ENCODE measurements around the gene PTPRG.

The PTPRG gene

DNA sequence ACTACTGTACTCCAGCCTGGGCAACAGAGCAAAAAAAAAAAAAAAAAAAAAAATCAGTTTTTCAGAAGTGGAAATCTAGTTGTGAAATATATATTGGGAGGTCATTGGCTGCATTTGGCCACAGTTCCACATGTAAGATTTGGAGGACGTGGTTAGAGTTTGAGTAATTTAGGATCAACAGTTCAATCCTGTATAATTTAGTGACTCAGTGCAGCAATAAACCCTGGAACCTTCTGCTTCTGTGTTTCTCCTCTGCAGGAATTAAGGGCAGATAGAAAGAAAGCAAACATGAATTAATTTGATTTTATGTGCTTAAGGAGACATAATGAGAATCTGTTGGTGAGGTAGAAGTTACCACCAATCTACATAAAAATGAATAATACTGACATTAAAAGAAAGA, 347.0 kb downstream of the PTPRG start:
- DNase-seq = no peak

DNA sequence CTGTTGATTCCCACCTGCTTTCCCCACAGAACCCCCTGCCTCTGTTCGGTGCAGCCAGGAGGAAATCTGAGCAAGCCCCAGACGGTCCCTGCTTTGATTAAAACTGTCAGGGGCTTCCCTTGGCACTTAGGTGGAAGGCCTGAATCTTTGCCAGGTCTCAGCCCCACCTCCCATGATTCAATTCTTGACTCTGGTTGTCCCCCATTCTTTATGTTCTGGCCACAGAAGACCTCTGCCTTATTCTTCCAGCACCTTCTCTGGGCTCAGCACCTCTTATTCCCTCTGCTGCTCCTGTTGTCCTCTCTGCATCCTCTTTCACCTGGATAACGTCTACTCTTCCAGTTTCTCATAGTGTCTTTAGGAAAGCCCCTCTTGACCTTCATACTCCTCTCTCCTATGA, 349.4 kb downstream of the PTPRG start:
- DNase-seq = no peak

DNA sequence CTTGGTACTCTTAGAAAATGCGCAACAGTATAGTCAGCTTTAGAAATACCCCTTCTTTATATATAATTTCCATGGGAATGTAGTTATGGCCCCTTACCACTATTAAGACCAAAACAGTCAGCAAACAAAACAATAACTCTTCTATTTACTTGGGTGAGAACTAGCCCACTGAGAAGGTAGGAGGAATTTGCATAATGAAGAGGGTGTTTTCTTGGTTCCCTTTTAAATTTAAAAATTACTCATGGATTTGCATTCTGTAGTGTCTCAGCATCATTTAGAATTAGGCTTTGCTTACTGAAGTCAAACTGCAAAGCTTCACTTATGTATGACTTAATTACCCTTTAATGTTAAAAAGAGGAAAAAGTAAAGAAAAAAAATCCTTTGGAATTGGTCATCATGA, 350.8 kb downstream of the PTPRG start:
- no peak for DNase-seq

DNA sequence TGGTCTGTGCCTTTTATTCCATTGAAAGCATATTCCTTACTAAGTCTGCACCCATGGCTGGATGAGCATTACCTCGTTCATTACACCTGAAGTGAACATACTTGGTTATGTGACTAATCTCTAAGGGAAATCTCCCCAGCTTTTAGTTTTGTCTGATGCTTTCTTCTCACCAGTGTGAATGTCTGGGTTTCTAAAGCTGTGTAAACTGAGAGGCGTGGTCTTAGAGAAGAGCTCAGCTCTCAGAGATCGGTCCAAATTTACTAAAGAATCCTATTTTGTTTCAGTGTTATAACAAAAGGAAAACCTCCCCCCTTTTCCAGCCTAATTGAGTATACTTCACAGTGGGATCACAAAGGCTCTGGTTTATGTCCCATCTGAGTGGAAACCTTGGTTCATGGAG, 352.3 kb downstream of the PTPRG start:
- DNase-seq = no peak

DNA sequence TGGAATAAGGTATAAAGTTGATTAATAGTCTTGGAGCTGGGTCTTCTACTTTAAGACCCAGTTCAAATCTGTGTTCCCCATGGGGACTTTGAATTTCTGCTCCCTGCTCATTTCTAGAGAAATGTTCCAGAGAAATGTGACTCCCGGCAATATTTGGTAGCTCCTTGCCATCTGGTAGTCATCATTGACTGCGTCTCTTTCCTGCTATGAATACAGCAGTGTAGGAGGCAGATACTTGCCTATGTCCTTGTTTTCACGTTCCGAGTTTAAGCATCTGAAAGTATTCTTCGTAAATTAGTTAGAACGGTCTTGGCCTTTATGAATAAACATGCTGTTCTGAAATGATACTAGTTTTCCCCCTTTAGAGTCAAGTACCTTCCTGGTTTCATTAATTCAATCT, 352.9 kb downstream of the PTPRG start:
- DNase-seq = no peak

DNA sequence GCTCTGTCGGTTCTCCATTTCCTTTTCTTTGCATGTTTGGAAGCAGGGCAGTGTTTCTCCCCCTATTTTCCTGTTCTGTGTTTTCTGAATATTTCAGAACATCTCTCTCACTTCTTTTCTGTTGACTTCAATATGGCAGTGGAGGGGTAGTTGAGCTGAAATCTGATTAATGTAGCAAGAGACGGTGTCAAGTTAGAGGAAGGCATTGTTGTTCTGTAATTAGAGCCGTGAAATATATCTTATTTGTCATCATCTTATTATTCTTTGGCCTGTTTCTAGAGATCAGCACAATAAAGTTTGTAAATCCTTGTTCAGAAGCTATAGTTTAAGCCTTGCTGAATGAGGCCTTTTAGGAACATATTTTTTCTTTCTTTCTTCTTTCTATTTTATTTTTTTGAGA, 353.9 kb downstream of the PTPRG start:
- DNase-seq = no peak

DNA sequence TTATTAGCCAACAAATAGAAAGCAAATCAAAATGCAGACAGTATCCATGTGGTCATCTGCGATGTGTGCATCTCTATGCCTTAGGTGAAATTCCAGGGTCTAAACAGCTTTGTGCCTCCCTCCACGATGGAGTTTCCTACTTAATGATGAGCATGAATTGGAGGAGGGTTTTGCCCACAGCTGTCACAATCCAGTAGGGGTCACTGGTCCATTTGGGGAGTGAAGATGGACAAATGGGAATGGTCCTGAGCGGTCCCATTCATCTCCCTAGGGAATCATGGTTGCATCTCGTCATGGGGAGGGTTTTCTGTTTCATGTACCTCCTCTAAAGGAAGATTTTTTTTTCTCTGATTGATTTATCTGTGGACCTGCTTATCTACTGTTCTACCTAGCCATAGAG, 358.0 kb downstream of the PTPRG start:
- no peak for DNase-seq

DNA sequence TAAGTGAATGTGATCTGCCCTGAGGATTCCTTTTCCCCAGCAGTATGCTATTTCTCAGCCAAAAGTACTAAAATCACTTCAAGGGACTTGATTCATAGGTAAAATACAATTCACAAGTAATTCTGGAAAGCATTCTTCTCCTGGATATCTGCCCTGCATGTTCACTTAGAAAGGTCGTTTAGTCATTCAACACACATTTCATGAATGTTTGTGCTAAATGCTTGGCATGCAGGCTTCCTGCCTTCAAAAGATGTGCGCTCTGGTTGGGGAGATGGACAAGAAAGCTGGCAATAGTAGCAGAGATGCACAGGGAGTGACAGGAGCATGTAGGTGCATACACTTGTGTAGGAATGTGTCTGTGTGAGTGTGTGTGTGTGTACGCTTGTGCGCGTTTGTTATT, 360.7 kb downstream of the PTPRG start:
- DNase-seq = no peak

DNA sequence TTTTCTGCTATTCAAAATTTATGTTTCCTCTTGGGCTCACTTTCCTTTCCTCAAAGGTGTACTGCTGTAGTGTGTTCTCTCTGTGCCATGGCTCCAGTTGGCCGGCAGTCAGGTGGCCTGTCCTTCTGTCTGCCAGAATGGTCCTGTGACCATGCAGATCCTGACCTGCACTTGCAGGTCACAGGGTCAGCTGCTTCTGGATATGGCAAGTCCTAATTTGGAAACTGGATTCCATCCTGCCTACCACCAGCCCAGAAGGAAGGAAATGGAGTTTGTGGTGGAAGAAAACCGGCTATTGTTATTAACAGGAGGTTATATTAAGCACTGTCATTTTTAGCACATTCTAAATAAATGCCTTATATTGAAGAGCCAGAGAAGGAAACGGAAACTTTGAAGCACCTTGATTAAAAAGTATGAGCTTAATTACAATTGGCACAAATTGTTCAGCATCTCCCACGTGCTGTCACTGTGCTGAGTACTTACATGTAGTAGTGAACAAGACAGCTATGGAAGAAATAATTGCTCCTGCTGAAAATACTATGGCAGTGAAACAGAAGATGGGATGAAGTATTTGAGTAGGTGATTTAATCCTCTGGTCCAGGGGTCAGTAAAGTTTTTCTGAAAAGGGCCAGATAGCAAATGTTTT, 362.8 kb downstream of the PTPRG start:
- no peak for DNase-seq

DNA sequence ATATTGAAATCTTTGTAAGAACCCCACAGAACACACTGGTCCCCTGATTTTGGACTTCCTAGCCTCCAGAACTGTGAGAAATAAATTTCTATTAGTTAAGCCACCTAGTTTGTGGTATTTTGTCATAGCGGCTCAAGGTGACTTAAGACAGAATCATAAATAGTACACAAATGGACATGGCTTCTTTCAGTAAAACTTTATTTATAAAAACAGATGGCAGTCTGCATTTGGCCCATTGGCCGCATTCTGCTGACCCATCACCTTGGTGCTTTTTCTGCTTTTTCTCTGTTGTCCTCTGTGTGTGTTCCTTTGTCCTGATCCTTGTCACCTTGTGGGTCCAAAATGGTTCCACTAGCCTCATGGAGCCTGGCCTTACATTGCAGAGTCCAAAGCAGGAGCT, 363.6 kb downstream of the PTPRG start:
- no peak for DNase-seq

DNA sequence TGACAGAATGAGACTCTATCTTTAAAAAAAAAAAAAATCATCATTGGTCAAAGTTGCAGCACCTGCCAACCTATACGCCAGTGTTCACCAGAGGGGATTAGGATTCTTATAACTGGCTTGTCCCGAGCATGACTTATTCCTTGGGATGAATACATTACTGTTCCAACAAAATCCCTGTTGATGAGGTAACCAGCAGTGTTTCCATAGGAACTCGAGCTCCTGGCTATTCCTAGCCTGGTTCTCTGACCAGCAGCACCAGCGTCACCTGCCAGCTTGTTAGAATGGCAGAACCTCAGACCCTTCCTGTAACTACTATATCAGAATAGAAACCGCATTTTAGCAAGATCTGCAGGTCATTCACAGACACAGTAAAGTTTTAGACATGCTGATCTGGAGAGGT, 364.4 kb downstream of the PTPRG start:
- no peak for DNase-seq

DNA sequence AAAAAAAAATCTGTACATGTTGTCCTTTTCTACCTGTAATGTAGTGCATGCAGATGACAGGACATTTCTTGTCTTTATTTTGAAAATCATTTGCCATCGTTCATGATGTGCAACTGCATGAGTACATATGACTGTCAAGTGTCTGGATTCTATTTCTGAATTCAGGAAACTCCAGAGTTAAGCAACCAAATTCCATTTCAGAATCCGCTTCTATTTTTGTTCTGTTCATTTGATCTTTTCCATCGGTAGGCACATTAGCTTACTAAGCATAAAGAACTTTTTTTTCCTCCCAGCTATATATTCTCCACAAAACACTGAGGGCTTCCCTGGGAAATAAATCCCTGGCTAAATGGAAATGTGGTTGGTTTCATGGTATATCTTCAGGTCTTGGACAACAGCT, 365.6 kb downstream of the PTPRG start:
- DNase-seq = no peak

DNA sequence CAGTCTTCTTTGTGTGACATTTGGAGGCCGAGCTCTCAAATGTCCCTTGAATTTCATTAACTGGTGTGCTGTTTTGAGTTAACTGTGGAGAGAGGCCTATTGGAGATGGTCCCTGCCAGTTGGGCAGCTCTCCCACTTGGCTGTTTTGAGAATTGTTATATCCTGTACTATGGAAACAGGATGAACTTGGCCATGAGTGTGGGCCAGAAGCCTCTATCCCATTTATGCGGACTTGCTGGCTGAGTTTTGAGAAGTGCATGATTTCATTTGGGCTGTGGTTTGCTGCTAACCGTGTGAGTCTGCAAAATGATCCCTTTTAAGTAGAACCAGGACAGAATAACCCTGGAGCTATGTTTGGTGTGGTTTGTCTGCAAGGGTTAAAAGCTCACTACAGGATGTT, 366.0 kb downstream of the PTPRG start:
- DNase-seq = no peak

DNA sequence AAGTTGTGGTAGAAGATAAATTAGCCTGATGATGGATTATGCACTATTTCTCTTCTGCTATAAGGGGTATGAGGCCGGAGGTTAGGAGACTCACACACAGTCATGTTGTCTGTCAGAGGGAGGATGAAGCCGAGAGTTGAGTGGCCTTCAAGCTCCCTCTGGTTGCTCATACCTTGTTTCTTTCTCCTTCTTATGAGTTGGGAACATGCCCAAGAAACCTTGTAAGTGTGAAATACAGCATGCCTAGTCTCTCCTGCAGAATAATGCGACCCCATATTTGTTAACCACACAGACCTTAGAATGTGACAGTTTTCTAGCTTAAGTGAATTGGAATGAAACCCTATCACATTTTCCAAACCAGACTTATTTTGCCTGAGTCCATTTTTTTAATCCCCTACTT, 366.7 kb downstream of the PTPRG start:
- no peak for DNase-seq

DNA sequence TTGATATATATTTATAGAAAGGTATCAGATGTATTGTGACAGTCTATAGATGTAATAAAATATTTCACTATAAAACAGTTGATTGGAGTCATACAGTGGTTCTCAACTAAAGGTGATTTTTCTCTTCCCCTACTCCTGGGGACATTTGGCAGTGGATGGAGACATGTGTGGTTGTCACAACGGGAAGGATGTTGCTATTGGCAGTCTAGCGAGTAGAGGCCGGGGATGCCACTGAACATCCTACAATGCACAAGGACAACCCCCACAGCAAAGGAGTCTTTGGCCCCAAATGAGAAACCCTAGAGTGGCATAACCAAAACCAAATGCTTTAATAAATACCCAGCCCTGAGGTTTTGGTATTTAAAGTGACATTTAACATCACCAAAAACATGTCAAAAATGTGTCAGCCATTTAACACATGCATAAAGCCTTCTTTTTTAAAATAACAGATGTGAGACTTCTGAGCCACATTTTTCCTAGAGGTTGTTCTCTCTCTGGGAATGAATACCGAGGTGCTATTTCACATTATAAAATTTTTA, 367.5 kb downstream of the PTPRG start:
- no peak for DNase-seq

DNA sequence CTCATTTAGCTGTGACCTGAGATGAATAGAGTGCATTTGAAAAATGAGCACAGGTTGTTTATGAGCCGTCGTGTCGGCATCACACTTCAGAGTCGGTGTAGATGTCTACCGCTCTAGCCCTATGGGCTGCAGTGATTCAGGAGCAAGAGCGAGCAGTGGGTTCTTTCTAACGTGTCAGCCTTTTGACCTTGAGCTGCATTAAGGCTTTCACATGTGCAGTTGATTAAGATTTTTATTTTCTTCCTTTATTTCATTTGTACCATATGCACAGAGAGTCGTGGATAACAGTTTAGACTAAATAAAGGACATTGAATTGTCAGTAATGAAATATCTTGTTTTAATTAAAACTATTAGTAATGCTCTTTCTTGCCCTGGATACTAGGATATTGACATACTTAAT, 368.2 kb downstream of the PTPRG start:
- DNase-seq = no peak

DNA sequence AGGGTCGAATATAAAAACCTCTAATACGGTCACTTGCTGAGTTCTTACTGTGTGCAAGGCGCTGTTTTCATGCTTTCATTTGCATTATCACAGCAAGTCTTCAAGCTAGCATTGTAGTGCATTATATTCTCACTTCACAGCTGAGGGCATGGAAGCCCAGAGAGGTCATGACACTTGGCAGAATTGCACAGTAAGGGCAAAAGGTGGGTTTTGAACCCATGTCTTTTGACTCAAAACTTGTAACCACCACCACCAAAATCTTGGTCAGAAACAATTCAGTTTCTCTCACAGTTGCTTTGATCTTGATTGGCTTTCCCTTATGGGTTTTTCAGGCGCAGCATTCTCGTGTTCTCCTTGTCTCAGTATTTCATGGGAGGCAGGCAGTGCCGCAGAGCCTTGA, 371.1 kb downstream of the PTPRG start:
- no peak for DNase-seq

DNA sequence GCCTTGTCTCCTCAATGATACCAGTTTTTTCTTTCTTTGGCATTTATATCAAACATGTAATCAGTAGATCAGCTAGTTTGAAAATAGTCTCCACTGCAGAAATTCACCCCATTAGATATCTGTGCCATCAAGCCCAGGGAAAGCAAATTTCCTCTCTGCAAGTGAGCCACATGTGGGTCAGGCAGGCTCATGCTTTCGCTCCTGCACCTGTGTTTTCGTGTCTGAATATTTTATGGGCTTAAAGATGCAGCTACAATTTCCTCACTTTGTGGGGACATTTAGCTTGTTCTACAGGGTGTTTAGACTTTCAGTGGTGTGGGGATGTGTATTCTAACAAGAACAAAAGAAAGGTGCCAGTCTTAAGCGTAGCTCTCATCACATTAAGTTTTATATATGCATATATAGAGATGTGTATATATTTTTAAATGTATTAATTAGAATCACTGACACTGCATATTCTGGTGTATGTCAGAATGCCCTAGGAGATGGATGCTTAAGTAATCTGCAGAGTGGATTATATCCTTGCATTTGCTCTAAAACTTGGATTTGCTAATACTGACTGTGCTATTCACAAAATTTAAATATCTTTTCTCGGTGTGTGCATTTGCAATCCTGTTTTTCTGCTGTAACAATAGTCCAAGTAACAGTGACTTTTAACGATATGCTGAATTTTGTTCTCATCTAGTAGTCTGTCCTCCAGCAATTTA, 372.6 kb downstream of the PTPRG start:
- no peak for DNase-seq

DNA sequence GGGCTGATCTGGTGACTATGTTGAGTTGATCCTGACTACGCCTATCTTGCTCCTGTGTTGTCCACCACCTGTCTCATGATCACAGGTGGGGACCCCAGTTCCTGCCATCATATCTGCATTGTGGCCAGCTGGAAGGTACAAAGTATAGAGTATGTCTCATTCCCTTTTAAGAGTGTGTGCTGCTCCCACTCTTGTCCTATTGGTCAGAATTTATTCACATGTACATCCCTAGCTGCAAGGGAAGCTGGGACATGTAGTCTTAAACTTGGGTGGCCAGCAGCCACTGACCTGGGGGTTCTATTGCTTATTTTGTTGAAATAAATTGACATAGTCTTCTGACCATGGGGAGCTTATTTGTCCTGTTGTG, 373.1 kb downstream of the PTPRG start:
- DNase-seq = no peak

DNA sequence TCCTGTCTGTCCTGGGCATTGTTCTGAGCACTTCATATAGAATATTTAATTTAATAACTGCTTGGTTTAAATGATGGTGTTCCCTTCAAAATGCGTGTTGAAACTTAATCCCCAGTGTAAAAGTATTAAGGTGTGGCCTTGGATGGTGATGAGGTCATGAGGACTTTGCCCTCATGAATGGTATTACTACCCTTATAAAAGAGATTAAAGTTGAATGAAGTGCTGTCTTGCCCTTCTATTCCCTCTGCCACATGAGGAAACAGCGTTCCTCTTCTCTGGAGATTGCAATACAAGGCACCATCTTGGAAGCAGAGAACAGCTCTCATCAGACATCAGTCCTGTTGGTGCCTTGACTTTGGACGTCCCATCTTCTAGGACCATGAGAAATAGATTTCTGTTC, 374.4 kb downstream of the PTPRG start:
- DNase-seq = no peak

DNA sequence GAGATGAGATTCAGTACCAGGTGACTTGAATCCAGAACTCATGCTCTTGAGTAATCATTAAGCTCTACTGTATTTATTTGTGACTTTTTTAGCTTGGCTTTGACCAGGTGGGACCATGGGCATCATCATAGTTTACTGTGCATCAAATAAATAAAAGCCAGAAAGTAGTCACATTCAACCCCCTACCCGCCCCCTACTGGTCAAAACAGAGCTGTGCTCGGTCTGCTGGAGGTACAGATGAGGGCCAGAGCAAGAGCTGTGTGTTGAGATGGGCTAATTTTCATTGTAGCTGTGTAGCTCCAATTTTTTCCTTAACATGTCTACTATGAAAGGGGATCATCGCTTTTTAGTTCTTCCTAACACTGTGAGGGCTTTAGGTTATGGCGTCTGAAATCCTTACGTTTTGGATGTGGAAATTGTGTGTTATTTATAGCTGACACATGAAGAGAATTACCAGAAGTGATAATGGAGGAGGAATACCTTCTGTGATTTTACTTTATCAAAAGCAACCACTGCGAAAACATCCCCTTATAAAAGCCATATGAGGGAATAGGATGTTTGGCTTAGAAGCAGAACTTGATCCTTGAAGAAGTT, 375.1 kb downstream of the PTPRG start:
- no peak for DNase-seq

DNA sequence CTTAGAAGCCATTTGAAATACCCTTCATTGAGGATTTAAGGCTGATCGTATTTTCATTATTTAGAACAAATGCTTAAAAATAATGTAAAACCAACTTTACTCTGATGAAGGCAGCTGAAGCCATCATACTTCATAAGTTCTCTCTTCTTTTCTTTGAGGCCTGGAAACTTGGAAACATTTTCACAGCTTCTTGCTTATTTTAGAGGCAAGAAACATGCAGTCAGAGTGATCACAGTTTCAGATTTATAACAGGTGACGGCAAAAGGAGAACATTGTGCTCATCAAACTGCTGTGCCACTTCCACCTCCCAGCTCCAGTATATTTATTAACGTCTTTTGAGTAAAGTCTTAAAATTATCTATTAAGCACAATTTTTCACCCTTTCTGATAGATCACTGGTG, 376.1 kb downstream of the PTPRG start:
- no peak for DNase-seq

DNA sequence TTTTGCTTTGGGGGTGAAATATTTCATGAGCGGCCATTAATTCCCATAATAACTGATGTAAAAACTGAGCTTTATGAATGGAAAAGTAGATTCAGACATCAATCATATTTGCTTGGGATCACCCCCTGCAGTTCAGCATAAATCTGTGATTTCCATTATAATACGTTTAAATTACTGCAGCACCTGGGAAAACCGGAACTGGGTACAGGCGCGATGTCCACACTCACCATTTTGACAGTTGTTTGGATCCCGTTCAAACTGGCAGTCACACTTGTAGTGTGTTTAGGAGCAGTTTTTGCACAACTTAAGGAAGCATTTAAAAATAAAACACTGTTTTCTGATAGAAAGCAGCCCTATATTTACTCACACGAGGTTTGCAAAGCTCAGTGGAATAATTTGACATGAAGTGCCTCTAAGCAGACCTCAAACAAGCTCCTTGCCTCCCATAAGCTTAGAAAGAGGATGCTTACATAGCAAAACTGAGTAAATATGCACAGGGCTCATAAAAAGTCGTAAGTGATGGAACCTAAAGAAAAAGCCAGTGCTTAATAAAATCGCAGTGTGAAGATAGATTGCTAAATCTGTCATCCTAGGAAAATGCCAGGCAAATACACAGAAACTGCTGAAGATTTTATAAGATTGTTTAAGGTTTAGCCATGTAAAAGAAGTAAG, 377.6 kb downstream of the PTPRG start:
- no peak for DNase-seq

DNA sequence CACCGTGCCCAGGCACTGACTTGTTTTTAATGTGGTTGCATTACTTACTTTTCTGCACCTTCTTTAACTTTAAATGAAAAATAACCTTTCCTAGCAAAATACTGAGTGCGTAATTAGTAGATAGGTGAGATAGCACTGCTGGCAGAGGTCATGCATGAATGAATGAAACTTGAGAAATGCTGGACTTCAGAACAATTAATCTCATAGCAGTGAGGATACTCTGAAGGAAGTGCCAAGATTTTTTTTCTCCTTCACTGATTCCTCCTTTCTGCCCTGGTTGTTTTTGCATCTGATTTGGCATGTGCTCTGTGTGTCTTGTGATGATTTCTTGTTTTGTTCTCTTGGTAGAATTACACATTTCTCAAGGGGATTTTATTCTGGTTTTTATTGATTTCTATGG, 378.9 kb downstream of the PTPRG start:
- DNase-seq = no peak

Measured in activated effector memory CD4-positive, alpha-beta T cell treated with Interleukin-2 at 50 U/mL for 16 hours (primary cell).